Motor neuron (in vitro differentiated cells): Measurements from ENCODE around the gene LCLAT1. TPM values are rescaled to one million over a fixed set of nuclear protein-coding genes. Genes with fewer than 3 reads are reported as not detected.

Source experiments
- ATAC-seq, 8 experiments: fragments of 200-7000 bp; cut with Tn5 transposase; replicated peaks in 6 of 8; 2 replicates each; pipeline ENCODE4 v1.8.0; 2021; ENCODE audit warnings: mild to moderate bottlenecking in 8 of 8, moderate library complexity in 8 of 8
- H3K27ac ChIP-seq, 2 donors: fragments of 250-450 bp; sonication (Bioruptor Pico); 2 replicates each; pipeline ENCODE4 v1.9.0; 2021; ENCODE audit warnings: antibody characterized with exemption in 2 of 2, mild to moderate bottlenecking in 2 of 2, moderate library complexity in 1 of 2
- H3K4me1 ChIP-seq, 2 donors: fragments of 250-450 bp; sonication (Bioruptor Pico); replicated peaks in 1 of 2; 2 replicates each; pipeline ENCODE4 v1.6.1; 2021; ENCODE audit warnings: antibody characterized with exemption in 2 of 2, mild to moderate bottlenecking in 2 of 2, moderate library complexity in 1 of 2
- H3K4me3 ChIP-seq, 5 donors: fragments of 250-450 bp; sonication (Bioruptor Pico); 2 replicates each; pipeline ENCODE4 v1.9.0; 2021; ENCODE audit warnings: antibody characterized with exemption in 5 of 5, mild to moderate bottlenecking in 5 of 5, moderate library complexity in 4 of 5
- WGBS, 10 experiments: fragments of 450-650 bp; shearing (Covaris generic); methylation state at CpG; one replicate each; pipeline ENCODE4 v1.0.0; 2022; 5-methylcytosine and 5-hydroxymethylcytosine counted together
- in situ Hi-C, 9 experiments: fragments of 400-800 bp; cut with MboI; loops; one replicate each; pipeline ENCODE4 v1.15.0; 2021; ENCODE audit warnings: low sequenced_read_pairs in 9 of 9, low pct_unique_long_range_greater_than_20kb in 2 of 9; ENCODE audit not compliant: unreplicated experiment in 9 of 9
- total RNA-seq, 8 experiments: library from RNA; unstranded; fragments of 300-600 nt; gene quantifications; 2 replicates each; pipeline versions ENCODE4 v1.2.3 to v1.2.4, GENCODE V29; 2022

Gene LCLAT1
- total RNA-seq, 8 experiments from 2014 or later, result 9.8 to 39.2 (median 12.9) TPM

- H3K4me3 ChIP-seq, result no peak overlapping the region
- H3K4me1 ChIP-seq, result no peaks in the 10 kb centered on the region
- 44 to 83% (median 79%) methylated on average over 1 to 2 of the region's 2 CpGs; no CpG with 5 or more reads in 3 of the 10 experiments for WGBS, 10 experiments
- ATAC-seq, result no peak
- no peak overlapping the region for H3K27ac ChIP-seq
- in situ Hi-C loops, result loop anchor here in 1 of 9 experiments (25.0 kb wide), 1 partner anchor 108 kb away; no protein-coding TSS in a partner anchor
These were observed 223.4 kb downstream of the LCLAT1 start for GRCh38 chr2:30670453-30670852.

DNA sequence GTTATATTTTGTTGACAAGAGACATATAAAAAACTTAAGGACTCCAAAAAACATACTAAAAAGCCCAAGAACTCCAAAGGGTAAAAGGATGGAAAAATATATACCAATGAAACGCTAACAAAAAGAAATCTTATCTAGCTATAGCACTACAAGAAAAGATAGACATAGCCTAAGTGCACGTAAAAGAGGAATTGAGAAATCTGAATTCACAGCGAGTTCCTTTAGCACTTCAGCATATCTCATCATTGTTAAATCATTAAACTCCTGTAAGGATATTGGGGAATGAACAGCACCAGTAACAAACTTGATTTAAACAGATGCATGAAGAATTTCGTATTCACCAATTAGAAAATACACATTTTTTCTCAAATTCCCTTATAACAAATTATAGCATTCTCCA lies 226.1 kb downstream of the LCLAT1 start:
- no peak for ATAC-seq
- 84 to 97% (median 87%) methylated on average over 2 to 4 of the region's 4 CpGs; no CpG with 5 or more reads in 1 of the 10 experiments for WGBS, 10 experiments
- Histone ChIP-seq H3K4me3 (no peak overlapping the region), H3K27ac (no peak overlapping the region), H3K4me1 (no peaks in the 10 kb centered on the region)
- in situ Hi-C loops, result loop anchor here in 1 of 9 experiments (25.0 kb wide), 1 partner anchor 111 kb away; no protein-coding TSS in a partner anchor

GRCh38 chr2:30675758-30676157 lies 228.7 kb downstream of the LCLAT1 start:
- Histone ChIP-seq H3K4me1 (peaks cover 20 to 24% of the 10 kb centered on the region in 2 donors), H3K4me3 (no peak overlapping the region), H3K27ac (no peak overlapping the region)
- in situ Hi-C loops, result loop anchor here in 1 of 9 experiments (25.0 kb wide), 1 partner anchor 213 kb away; no protein-coding TSS in a partner anchor
- ATAC-seq, result peak in 2 of 8 experiments; percentile 91 to 92
- WGBS, 10 experiments, result 0 to 100% (median 90%) methylated on average over 1 to 2 of the region's 2 CpGs; no CpG with 5 or more reads in 4 of the 10 experiments

DNA sequence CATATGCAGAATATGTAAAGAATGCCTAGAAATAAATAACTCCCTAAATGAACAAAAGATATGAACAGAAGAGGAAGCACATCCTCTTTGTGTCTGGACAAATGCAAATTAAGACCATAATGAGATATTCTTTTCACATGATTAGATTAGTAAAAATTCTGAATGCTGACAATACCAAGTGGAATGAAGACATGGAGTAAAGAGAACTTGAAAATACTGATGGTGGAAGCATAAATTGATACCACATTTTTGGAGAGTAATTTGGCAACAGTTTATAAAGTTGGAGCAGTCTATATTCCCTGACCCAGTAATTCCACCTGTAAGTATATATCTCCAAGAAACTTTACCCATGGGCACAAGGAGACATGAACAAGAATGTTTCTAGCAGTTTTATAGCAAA lies 230.2 kb downstream of the LCLAT1 start:
- Histone ChIP-seq H3K4me1 (peaks cover 20 to 24% of the 10 kb centered on the region in 2 donors), H3K27ac (no peak overlapping the region), H3K4me3 (no peak overlapping the region)
- in situ Hi-C loops, result loop anchor here in 1 of 9 experiments (25.0 kb wide), 1 partner anchor 215 kb away; no protein-coding TSS in a partner anchor
- ATAC-seq, result peak in 2 of 8 experiments; percentile 14 to 44

- no peak for ATAC-seq
- peaks cover 20 to 24% of the 10 kb centered on the region in 2 donors for H3K4me1 ChIP-seq
- WGBS, 10 experiments, result 60 to 100% (median 100%) methylated on average over 1 to 5 of the region's 5 CpGs; no CpG with 5 or more reads in 3 of the 10 experiments
- in situ Hi-C loops, result loop anchor here in 1 of 9 experiments (25.0 kb wide), 1 partner anchor 216 kb away; no protein-coding TSS in a partner anchor
- no peak overlapping the region for H3K27ac ChIP-seq
- H3K4me3 ChIP-seq, result no peak overlapping the region
These were observed 230.9 kb downstream of the LCLAT1 start for GRCh38 chr2:30677861-30678385.

GRCh38 chr2:30678410-30679137 lies 231.5 kb downstream of the LCLAT1 start:
- Histone ChIP-seq H3K27ac (peak overlapping the region in 1 of 2 donors; percentile 59), H3K4me1 (peaks cover 20 to 24% of the 10 kb centered on the region in 2 donors), H3K4me3 (no peak overlapping the region)
- no peak for ATAC-seq
- WGBS, 10 experiments, result 50 to 100% (median 80%) methylated on average over 1 to 9 of the region's 11 CpGs; no CpG with 5 or more reads in 5 of the 10 experiments
- in situ Hi-C loops, result loop anchor here in 1 of 9 experiments (25.0 kb wide), 1 partner anchor 216 kb away; no protein-coding TSS in a partner anchor

- peaks cover 20 to 24% of the 10 kb centered on the region in 2 donors for H3K4me1 ChIP-seq
- peak overlapping the region; percentile 36 to 73 for H3K27ac ChIP-seq
- no peak overlapping the region for H3K4me3 ChIP-seq
- in situ Hi-C loops, result loop anchor here in 1 of 9 experiments (25.0 kb wide), 1 partner anchor 217 kb away; no protein-coding TSS in a partner anchor
- 33 to 74% (median 47%) methylated on average over 1 to 9 of the region's 12 CpGs for WGBS, 10 experiments
- peak; percentile 10 to 99 (median 98) for ATAC-seq
These were observed 232.5 kb downstream of the LCLAT1 start for GRCh38 chr2:30679426-30680088.

DNA sequence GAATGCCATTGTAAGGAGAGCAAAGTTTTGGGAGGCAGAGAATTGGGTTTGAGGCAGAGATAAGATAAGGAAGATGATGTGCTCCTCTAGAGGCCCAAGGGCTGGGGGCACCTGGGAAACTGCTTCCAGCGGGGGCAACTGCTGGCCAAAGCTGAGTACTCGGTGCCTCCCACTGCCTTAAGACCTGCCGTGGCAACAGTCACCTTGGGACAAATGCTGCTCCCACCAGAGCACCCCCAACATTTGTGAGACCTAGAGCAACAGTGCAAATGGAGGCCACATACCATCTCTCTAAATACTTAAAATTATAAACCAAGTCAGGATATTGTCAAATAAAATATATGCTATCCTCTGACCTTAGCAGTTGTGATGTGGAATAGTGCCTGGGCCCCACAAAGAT lies 233.1 kb downstream of the LCLAT1 start:
- peak in 5 of 8 experiments; percentile 13 to 18 (median 17) for ATAC-seq
- in situ Hi-C loops, result loop anchor here in 1 of 9 experiments (25.0 kb wide), 1 partner anchor 218 kb away; no protein-coding TSS in a partner anchor
- Histone ChIP-seq H3K4me3 (no peak overlapping the region), H3K27ac (peak overlapping the region; percentile 36 to 73), H3K4me1 (peaks cover 20 to 24% of the 10 kb centered on the region in 2 donors)
- WGBS, 10 experiments, result 60 to 100% (median 80%) methylated on average over 1 to 3 of the region's 3 CpGs; no CpG with 5 or more reads in 5 of the 10 experiments

GRCh38 chr2:30681022-30681421 lies 234.0 kb downstream of the LCLAT1 start:
- H3K27ac ChIP-seq, result no peak overlapping the region
- H3K4me3 ChIP-seq, result no peak overlapping the region
- 53 to 100% (median 91%) methylated on average over 2 to 3 of the region's 4 CpGs; no CpG with 5 or more reads in 4 of the 10 experiments for WGBS, 10 experiments
- in situ Hi-C loops, result loop anchor here in 1 of 9 experiments (25.0 kb wide), 1 partner anchor 219 kb away; no protein-coding TSS in a partner anchor
- H3K4me1 ChIP-seq, result peaks cover 20 to 24% of the 10 kb centered on the region in 2 donors
- no peak for ATAC-seq

GRCh38 chr2:30683236-30683956 lies 236.3 kb downstream of the LCLAT1 start:
- in situ Hi-C loops, result loop anchor here in 1 of 9 experiments (25.0 kb wide), 1 partner anchor 221 kb away; no protein-coding TSS in a partner anchor
- H3K27ac ChIP-seq, result no peak overlapping the region
- no peak overlapping the region for H3K4me3 ChIP-seq
- peak in 1 of 8 experiments; percentile 44 for ATAC-seq
- peaks cover 20 to 23% of the 10 kb centered on the region in 2 donors for H3K4me1 ChIP-seq
- WGBS, 10 experiments, result 79 to 100% (median 96%) methylated on average over 1 to 7 of the region's 8 CpGs; no CpG with 5 or more reads in 2 of the 10 experiments

DNA sequence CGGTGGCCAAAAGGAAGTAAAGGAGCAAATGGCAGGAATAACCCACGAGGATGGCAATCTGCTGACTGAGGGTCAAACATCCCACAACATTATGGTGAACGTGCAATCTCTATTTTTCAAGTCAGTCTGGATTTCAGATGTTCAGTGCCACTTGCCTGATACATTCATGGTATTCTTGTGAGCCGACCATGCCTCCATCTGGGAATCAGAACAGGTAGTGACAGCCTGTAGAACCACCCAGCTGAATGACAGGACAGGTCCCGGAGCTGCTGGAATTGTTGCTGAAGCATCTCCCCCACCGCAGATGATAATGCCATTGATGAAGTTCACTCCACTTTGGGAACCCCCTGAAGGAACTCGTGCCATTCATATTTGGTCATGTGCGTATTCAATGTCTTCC lies 237.0 kb downstream of the LCLAT1 start:
- Histone ChIP-seq H3K4me3 (no peak overlapping the region), H3K27ac (no peak overlapping the region), H3K4me1 (peaks cover 18 to 20% of the 10 kb centered on the region in 2 donors)
- in situ Hi-C loops, result loop anchor here in 1 of 9 experiments (25.0 kb wide), 1 partner anchor 222 kb away; no protein-coding TSS in a partner anchor
- 43 to 100% (median 87%) methylated on average over 1 to 8 of the region's 8 CpGs; no CpG with 5 or more reads in 2 of the 10 experiments for WGBS, 10 experiments
- ATAC-seq, result no peak

DNA sequence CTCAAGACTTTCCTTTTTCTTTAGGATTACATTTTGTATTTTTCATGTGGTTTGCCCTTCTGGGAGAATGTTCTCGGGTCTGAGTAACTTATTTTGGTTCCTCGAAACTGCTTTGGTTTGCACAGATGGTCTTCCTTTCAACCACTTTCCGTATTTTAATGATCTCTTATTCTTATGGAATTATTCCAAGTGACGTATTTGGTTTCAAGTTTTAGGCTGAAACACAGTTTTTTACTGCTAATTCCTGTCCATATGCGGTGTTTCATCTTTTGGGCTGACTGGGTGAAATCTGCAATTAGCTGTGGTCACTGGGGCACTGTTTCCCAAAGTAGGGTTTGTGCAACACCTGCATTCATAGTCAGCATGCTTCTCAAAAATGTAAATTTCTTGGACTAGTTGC lies 237.5 kb downstream of the LCLAT1 start:
- H3K4me3 ChIP-seq, result no peak overlapping the region
- WGBS, 10 experiments, result 11 to 84% (median 61%) methylated on average over 1 to 5 of the region's 5 CpGs; no CpG with 5 or more reads in 1 of the 10 experiments
- peaks cover 18 to 20% of the 10 kb centered on the region in 2 donors for H3K4me1 ChIP-seq
- in situ Hi-C loops, result loop anchor here in 1 of 9 experiments (25.0 kb wide), 1 partner anchor 222 kb away; no protein-coding TSS in a partner anchor
- no peak for ATAC-seq
- H3K27ac ChIP-seq, result no peak overlapping the region
